Measurements from ENCODE around the gene DOK6.

- TF ChIP-seq CTCF (IDR thresholded peaks at IDR 0.05) (no peak), EZH2 (IDR thresholded peaks at IDR 0.05; ENCODE audit: borderline replicate concordance, insufficient read depth, low read depth, low read length, poor library complexity, severe bottlenecking) (no peak)
Observed at GRCh38 chr18:69495841-69496533, 95.3 kb downstream of the DOK6 start.

Data from B cell (primary cell).